ENCODE data around the gene MYBPC2. TPM values are rescaled to one million over a fixed set of nuclear protein-coding genes. Genes with fewer than 3 reads are reported as not detected.

MYBPC2 gene
- total RNA-seq, 1 donor: not detected

DNA sequence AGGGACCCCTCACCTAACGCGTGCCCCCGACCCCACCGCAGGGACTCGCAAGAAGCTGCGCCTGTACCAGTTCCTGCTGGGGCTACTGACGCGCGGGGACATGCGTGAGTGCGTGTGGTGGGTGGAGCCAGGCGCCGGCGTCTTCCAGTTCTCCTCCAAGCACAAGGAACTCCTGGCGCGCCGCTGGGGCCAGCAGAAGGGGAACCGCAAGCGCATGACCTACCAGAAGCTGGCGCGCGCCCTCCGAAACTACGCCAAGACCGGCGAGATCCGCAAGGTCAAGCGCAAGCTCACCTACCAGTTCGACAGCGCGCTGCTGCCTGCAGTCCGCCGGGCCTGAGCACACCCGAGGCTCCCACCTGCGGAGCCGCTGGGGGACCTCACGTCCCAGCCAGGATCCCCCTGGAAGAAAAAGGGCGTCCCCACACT, 4.7 kb upstream of the MYBPC2 start:
- peak; percentile 82 for DNase-seq (ENCODE audit: low read depth)
- TF ChIP-seq, protein P1, sequence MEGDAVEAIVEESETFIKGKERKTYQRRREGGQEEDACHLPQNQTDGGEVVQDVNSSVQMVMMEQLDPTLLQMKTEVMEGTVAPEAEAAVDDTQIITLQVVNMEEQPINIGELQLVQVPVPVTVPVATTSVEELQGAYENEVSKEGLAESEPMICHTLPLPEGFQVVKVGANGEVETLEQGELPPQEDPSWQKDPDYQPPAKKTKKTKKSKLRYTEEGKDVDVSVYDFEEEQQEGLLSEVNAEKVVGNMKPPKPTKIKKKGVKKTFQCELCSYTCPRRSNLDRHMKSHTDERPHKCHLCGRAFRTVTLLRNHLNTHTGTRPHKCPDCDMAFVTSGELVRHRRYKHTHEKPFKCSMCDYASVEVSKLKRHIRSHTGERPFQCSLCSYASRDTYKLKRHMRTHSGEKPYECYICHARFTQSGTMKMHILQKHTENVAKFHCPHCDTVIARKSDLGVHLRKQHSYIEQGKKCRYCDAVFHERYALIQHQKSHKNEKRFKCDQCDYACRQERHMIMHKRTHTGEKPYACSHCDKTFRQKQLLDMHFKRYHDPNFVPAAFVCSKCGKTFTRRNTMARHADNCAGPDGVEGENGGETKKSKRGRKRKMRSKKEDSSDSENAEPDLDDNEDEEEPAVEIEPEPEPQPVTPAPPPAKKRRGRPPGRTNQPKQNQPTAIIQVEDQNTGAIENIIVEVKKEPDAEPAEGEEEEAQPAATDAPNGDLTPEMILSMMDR (IDR thresholded peaks at IDR 0.05; ENCODE audit: insufficient read depth, low read depth, low read length): no peak

DNA sequence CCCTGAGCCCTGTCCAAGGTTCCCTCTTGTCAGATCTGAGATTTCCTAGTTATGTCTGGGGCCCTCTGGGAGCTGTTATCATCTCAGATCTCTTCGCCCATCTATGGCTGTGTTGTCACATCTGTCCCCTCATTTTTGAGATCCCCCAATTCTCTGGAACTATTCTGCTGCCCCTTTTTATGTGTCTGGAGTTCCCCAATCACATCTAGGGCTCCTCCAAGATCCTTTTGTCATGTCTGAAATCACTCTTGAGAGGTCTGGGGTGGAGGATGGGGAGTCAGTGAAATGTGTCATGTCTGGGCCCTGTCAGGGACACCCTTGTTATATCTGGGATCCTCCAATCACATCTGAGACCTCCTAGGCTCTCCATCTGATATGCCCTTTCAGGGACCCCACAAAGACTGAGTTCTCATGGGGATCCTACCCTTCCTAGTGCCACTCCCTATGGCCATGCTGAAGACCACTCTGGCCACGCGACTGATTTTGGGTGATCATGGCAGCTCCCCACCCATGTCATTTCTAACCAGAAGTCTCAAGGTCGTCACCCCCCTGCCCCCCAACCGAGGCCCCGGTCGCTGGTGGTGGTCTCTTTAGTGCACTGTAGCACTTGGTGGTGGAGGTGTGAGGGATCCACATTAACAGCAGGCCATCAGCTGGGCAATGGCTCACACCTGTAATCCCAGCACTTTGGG, 3.8 kb upstream of the MYBPC2 start:
- TF ChIP-seq, protein P1 (IDR thresholded peaks at IDR 0.05; ENCODE audit: insufficient read depth, low read depth, low read length): no peak
- no peak overlapping the region for H3K4me3 ChIP-seq (ENCODE audit: low read depth, low read length)
- no peak for DNase-seq (ENCODE audit: low read depth)

More for the DNA sequence above, 4.7 kb upstream of the MYBPC2 start:
- H3K4me3 ChIP-seq (ENCODE audit: low read depth, low read length): peak overlapping the region; percentile 21

DNA sequence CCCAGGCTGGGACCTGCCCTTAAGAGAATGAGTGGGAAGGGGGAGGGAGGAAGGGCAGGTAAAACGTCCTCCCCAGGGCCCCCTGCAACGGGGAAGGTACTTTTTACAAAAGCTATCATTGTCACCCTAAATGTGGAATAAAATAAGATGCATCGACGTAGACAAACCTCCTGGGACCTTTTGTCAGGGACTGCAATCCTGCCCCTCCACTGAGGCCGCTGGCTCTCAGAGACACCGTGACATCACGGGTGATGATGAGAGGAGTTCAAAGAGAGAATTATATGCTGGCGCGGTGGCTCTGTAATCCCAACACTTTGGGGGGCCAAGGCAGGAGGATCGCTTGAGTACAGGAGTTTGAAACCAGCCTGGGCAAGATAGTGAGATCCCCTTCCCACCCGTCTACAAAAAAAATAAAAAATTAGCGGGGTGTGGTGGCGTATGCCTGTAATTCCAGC, 1.8 kb upstream of the MYBPC2 start:
- TF ChIP-seq, protein P1 (IDR thresholded peaks at IDR 0.05; ENCODE audit: insufficient read depth, low read depth, low read length): no peak
- peak overlapping the region; percentile 70 for H3K4me3 ChIP-seq (ENCODE audit: low read depth, low read length)
- DNase-seq (ENCODE audit: low read depth): no peak

DNA sequence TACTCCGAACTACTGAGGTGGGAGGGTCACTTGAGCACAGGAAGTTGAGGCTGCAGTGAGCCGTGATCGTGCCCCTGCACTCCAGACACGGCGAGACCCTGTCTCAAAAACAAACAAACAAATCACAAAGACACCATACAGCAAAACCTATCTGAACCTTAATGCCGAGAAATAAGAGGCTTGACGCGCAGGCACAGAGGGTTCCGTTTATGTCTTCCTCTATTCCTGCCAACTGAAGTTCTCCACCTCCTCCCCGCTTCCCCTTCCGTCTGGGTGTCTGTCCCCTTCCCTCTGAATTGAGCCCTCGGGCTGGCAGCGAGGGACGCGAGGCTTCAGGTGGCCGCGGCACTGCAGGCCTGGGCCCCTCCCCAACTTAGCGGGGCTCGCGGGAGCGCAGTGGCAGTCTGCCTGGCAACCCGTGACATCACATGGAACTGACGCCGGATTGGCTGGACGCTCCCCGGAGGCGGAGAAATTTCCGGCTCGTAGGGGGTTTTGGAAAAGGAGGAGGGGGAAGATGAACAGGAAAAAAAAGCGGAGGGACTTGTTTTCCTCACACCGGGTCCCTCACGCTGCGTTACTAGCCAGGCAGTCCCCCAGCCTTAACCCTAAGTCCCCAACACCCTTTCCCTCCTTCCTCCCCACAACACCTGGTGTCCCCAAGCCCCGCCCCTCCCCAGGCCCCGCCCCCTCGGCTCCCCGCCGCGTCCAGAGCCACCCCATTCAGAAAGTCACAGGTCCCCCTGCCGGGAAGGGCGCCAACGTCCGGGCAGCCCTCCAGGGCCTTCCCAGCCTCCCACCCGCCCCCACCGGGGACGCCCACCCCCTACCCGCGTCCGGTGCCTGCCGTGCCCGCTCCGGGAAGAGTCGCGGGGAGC, 1.1 kb upstream of the MYBPC2 start:
- peak; percentile 68 for DNase-seq (ENCODE audit: low read depth)
- TF ChIP-seq, protein P1 (IDR thresholded peaks at IDR 0.05; ENCODE audit: insufficient read depth, low read depth, low read length): no peak
- H3K4me3 ChIP-seq (ENCODE audit: low read depth, low read length): peak overlapping the region; percentile 70

DNA sequence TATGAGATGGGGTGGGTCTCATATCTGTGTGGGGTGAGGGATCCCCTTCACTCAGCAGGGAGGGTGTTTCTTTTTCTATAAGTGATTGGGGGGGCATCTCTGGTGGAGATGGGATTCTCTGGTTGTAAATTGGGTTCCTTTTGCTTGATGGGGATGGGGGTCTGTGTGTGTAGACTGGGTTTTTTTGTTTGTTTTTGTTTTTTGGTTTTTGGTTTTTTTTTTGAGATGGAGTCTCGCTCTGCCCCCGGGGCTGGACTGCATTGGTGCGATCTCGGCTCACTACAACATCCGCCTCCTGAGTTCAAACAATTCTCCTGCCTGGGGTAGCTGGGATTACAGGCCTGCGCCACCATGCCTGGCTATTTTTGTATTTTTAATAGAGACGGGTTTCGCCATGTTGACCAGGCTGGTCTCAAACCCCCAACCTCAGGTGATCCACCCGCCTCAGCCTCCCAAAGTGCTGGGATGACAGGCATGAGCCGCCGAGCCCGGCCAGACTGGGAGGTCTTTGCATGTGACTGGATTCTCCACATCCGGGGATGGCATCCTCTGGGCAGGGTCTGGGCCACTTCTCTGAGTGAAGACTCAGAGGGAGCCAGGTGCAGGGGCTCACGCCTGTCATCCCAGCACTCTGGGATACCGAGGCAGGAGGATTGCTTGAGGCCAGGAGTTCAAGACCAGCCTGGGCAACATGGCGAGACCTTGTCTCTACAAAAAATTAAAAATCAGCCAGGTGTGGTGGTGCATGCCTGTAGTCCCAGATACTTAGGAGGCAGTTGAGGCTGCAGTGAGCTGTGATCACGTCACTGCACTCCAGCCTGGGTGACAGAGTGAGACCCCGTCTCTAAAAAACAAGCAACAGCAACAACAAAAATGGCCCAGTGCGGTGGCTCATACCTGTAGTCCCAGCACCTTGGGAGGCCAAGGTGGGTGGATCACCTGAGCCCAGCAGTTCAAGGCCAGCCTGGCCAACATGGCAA, 799 bp downstream of the MYBPC2 start:
- TF ChIP-seq, protein P1 (IDR thresholded peaks at IDR 0.05; ENCODE audit: insufficient read depth, low read depth, low read length): no peak

DNA sequence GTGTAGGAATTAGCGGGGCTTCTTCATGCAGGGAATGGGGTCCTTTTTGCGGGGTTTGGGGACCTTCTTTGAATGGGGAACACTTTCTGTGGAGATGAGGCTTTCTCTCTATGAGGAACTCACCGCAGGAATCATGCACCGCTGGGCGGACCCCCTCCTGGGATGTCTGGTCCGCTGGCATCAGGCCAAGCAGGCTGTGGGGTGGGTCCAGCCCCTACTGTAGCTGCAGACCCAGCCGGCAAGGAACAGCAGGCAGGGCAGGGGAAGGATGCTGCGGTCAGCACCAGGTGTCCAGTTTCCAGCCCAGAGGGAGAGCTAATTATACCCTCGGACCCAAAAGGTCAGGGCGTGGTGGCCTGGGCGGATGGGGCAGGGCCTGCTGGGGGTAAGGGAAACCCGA, 1.8 kb downstream of the MYBPC2 start:
- TF ChIP-seq, protein P1 (IDR thresholded peaks at IDR 0.05; ENCODE audit: insufficient read depth, low read depth, low read length): no peak
- no peak for DNase-seq (ENCODE audit: low read depth)
- no peak overlapping the region for H3K4me3 ChIP-seq (ENCODE audit: low read depth, low read length)

More for the DNA sequence above, 799 bp downstream of the MYBPC2 start:
- H3K4me3 ChIP-seq (ENCODE audit: low read depth, low read length): no peak overlapping the region
- no peak for DNase-seq (ENCODE audit: low read depth)

Measured in fibroblast of villous mesenchyme (primary cell).